HPDE6-E6E7 (cell line): Measurements from ENCODE around the gene MAP4K4.
A peak's percentile ranks its signal among the peaks of the same experiment; 100 is the strongest.
"Not testable (repeated sequence)": the region's sequence is repeated elsewhere in the genome, so short reads cannot be mapped to it uniquely, and the experiment has no call there.

ENCODE experiments used
- DNase-seq: peaks from one replicate; pipeline ENCODE4 v3.0.0; 2011; ENCODE audit warnings: missing footprints; ENCODE audit errors: extremely low spot score

The MAP4K4 gene

GRCh38 chr2:101766871-101767739 is 69.6 kb downstream of the MAP4K4 start:
- DNase-seq: peak; percentile 36

- DNase-seq: no peak
Measured at GRCh38 chr2:101768556-101769220, 71.2 kb downstream of the MAP4K4 start.

DNA sequence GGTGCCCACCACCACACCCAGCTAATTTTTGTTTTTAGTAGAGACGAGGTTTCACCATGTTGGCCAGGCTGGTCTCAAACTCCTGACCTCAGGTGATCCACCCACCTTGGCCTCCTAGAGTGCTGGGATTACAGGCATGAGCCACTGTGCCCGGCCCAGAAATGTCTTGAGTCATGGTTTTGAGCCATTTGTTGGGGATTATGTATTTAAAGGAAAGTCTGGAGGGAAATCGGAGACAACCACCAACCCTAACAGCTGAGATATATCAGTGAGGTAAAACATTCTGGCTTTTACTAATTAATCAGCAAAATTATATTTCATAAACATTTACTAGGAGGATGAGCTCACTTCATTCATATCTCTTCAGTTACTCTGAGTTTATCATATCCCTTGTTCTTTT is 72.2 kb downstream of the MAP4K4 start:
- not testable (repeated sequence) for DNase-seq

- DNase-seq: peak; percentile 32
Measured at GRCh38 chr2:101770726-101771125, 73.2 kb downstream of the MAP4K4 start.

GRCh38 chr2:101771227-101771902 is 73.9 kb downstream of the MAP4K4 start:
- DNase-seq: no peak

DNA sequence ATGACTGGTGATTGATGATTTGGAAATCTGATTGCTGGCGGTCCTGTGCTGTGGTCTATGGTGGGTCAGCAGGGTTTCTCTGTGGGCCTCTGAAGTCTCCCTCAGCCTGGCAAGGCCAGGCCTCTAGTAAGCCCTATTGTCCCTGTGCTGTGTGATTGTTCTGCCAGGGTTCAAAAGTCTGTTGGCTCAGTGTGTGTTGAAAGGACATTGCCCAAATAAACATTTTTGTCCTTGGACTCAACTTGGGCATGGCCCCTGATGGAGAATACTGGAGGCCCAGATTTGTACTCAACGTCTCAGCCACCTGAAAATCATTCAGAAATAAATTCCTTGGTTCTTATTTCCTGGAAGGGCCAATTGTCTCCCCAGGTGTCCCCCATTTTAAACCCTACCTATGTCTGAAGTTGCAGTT is 74.4 kb downstream of the MAP4K4 start:
- DNase-seq: no peak

DNA sequence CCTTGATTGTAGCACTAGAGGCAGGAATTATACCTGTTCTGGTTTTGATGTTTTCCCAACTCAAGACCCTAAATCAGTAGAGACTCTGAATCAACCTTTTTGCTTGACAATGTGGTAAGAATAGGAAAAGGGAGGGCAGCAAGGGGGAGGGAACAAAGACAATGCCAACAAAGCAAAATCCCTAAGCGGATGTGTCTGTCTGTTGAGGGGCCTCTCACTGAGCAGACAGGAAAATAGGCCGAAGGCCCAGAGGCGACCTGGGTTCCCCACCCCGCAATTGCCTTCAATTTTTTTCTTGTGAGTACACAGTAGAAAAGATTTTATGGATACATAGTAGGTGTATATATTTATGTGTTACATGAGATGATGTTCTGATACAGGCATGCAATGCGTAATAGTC is 75.6 kb downstream of the MAP4K4 start:
- DNase-seq: no peak

GRCh38 chr2:101773961-101774360 is 76.5 kb downstream of the MAP4K4 start:
- not testable (repeated sequence) for DNase-seq

DNA sequence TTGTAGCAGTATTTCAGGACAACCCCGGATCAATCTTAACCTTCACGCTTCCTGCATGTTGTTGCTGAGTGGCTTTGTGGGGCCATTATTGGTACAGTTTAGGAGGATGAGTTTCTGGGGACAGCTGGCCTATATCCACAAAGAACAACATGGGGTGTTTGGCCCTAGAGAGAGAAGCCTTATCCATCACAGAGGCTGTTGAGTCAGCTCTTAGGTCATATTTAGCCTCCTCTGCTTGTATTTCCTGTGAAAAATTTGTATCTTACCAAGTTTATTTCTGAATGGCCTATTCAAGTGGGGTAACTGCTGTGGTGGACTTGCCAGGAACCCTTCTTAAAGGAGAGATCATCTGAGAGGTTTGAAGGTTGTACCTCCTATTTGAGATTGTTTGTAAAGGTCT is 77.6 kb downstream of the MAP4K4 start:
- no peak for DNase-seq

DNA sequence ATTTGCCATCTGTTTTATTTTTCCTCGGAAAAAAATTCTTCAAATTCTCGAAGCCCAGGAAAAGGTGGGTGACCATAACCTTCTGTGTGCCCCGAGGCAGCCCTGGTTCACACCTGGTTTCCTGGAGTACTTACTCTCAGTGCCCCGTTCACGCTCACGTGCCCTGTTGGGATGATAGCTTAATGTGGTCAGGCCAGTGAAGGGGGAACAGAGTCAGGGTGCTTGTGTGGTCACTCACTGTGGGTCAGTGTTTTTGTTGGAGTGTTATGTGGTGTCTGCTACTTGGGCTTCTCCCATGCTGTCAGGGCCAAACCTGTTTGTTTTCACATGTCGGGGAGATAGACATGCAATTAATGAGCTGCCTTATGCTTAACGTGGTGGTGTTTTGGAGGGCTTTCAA is 78.1 kb downstream of the MAP4K4 start:
- DNase-seq: no peak

DNA sequence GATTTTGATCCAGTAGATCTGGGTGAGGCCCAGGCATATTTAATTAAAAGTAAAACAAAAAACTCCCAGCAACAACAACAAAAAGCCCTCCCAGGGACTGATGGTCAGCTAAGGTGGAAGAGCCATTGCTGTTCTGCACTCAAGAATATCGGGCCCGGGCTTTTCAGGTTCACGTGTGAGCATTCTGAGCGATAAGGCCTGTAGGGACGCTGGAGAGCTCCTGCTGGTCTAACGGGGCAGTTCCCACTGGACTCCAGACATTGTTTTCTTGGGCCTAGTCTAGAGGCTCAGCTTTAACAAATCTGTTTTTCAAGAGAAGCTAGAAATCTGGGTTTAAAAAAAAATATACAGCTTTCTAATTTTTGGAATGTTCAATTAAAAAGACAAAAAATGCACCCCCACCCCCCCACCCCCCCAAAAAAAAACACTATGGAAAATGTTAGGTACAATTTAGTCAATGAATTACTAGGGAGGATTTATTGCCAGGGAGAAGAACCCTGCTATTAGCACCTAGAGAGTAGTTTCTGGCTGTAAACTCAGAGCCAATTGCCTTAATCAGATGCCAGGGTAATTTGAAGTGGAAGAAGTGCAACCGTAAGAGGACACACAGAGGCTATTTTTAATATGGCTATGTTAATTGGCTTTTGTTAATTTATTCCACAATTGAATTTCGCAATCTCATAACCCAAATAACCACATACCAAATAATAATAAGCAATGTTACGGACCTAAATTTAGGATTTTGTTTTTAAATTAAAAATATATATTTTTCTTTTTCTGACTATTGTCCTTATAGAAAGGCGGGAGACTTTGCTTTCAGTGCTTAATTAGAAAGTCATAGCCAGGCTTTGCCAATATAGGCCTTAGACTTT is 78.9 kb downstream of the MAP4K4 start:
- no peak for DNase-seq

DNA sequence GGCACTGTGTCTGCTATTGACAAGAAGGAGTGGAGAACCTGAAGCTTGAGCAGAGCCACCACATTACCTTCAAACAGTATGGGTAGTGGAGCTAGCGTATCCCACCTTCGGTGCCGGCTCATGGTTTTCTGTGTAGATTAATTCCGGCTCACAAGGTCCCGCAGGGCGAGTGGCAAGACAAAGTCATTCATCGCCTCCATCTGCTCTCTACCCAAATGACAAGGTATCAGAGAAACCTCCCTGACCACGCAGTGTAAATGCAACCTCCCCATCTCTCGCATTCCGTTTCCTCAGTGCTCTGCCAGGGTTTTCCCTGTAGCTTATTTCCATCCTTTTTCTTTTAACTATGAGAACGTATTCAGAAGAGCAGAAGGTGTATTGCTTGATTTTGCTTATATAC is 79.8 kb downstream of the MAP4K4 start:
- no peak for DNase-seq

GRCh38 chr2:101778102-101778501 is 80.6 kb downstream of the MAP4K4 start:
- no peak for DNase-seq

- no peak for DNase-seq
Measured at GRCh38 chr2:101779190-101779589, 81.7 kb downstream of the MAP4K4 start.

DNA sequence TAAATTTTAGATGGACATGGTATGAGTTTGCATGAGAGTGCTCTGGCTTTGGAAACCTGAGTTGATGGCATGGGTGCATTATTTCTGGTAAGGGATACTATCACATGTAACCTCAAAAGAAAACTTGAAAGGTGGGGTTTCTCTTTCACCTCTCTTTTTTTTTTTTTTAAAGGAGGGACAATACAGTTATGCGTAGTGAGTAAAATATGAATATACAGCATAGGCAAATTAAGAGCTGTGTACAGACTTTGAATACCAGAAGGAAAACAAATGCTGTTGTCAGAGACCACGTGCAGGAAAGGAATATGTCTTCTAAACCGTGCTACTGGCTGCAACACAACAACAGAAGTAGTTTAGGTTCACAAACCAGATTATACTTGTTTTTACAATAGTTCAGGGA is 82.1 kb downstream of the MAP4K4 start:
- no peak for DNase-seq

- no peak for DNase-seq
Measured at GRCh38 chr2:101781326-101781725, 83.8 kb downstream of the MAP4K4 start.

- no peak for DNase-seq
Measured at GRCh38 chr2:101781791-101782426, 84.4 kb downstream of the MAP4K4 start.

DNA sequence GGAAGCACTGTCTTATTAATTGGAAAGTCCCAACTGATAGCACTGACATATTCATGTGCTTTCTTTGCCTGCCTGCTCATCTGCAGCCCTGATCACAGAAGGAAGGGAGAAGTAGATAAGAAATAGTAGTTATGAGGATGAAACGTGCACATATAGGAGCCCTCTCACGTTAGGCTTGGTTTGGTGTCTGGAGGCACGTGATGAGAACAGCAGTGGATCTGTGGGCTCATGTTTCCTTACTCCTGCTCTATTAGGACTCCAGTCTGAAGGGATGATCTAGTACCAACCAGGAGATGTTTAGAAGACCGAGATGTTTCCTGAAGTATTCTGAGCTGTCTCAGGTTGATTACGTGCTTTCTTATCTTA is 84.9 kb downstream of the MAP4K4 start:
- DNase-seq: no peak

- no peak for DNase-seq
Measured at GRCh38 chr2:101787097-101787496, 89.6 kb downstream of the MAP4K4 start.

- no peak for DNase-seq
Measured at GRCh38 chr2:101788565-101788964, 91.1 kb downstream of the MAP4K4 start.
